Measurements from ENCODE around the gene UBL5. TPM values are rescaled to one million over a fixed set of nuclear protein-coding genes. Genes with fewer than 3 reads are reported as not detected.

UBL5 gene
- total RNA-seq, 1 experiment from 2014 or later = 345 TPM

GRCh38 chr19:9797871-9798270, 29.8 kb upstream of the UBL5 start:
- no peak for DNase-seq
- H3K4me3 ChIP-seq (ENCODE audit: low read depth, low read length) = no peak overlapping the region
- no peaks in the 10 kb centered on the region for H3K4me1 Mint-ChIP-seq (ENCODE audit: low read depth, unreplicated experiment)
- no peaks in the 10 kb centered on the region for H3K36me3 ChIP-seq (ENCODE audit: control insufficient read depth, insufficient read depth, low read length)
- intact Hi-C loops (cut with micrococcal nuclease; ENCODE audit: unreplicated experiment) = loop anchor here (5.0 kb wide), 1 partner anchor 591 kb away; no protein-coding TSS in a partner anchor
- H3K36me3 Mint-ChIP-seq (ENCODE audit: insufficient read depth, unreplicated experiment) = no peaks in the 10 kb centered on the region
- no peak overlapping the region for H3K4me3 Mint-ChIP-seq (ENCODE audit: unreplicated experiment)
- ChIA-PET CTCF (no interaction called here), POLR2A (no interaction called here)
- TF ChIP-seq CTCF (IDR thresholded peaks at IDR 0.05; ENCODE audit: insufficient read depth in 1 of 2, low read depth in 1 of 2, low read length in 1 of 2, severe bottlenecking in 1 of 2, unreplicated experiment in 1 of 2) = no peak
- no peaks in the 10 kb centered on the region for H3K9me3 ChIP-seq
- no peak overlapping the region for H3K27ac Mint-ChIP-seq (ENCODE audit: unreplicated experiment)
- H3K9me3 Mint-ChIP-seq (ENCODE audit: unreplicated experiment) = no peaks in the 10 kb centered on the region
- BruUV-seq (replicated peaks) = no TSS peak
- H3K4me1 ChIP-seq = no peaks in the 10 kb centered on the region
- H3K27me3 ChIP-seq (replicated peaks; ENCODE audit: control insufficient read depth, insufficient read depth, low read length) = no peaks in the 10 kb centered on the region
- no peaks in the 10 kb centered on the region for H3K27me3 Mint-ChIP-seq (ENCODE audit: insufficient read depth, unreplicated experiment)

GRCh38 chr19:9799162-9799561, 28.6 kb upstream of the UBL5 start:
- Mint-ChIP-seq H3K36me3 (ENCODE audit: insufficient read depth, unreplicated experiment) (no peaks in the 10 kb centered on the region), H3K9me3 (ENCODE audit: unreplicated experiment) (no peaks in the 10 kb centered on the region), H3K4me3 (ENCODE audit: unreplicated experiment) (no peak overlapping the region), H3K27ac (ENCODE audit: unreplicated experiment) (no peak overlapping the region), H3K4me1 (ENCODE audit: low read depth, unreplicated experiment) (no peaks in the 10 kb centered on the region), H3K27me3 (ENCODE audit: insufficient read depth, unreplicated experiment) (no peaks in the 10 kb centered on the region)
- BruUV-seq (replicated peaks) = no TSS peak
- Histone ChIP-seq H3K27me3 (replicated peaks; ENCODE audit: control insufficient read depth, insufficient read depth, low read length) (no peaks in the 10 kb centered on the region), H3K9me3 (no peaks in the 10 kb centered on the region), H3K4me3 (ENCODE audit: low read depth, low read length) (no peak overlapping the region), H3K4me1 (no peaks in the 10 kb centered on the region), H3K36me3 (ENCODE audit: control insufficient read depth, insufficient read depth, low read length) (no peaks in the 10 kb centered on the region)
- intact Hi-C loops (cut with micrococcal nuclease; ENCODE audit: unreplicated experiment) = loop anchor here (5.0 kb wide), 1 partner anchor 592 kb away; no protein-coding TSS in a partner anchor
- ChIA-PET POLR2A (interaction anchor here (0.6 kb wide), 1 partner anchor 31 kb away, joined by 5 read pairs; no protein-coding TSS in a partner anchor), CTCF (no interaction called here)
- no peak for TF ChIP-seq CTCF (IDR thresholded peaks at IDR 0.05; ENCODE audit: insufficient read depth in 1 of 2, low read depth in 1 of 2, low read length in 1 of 2, severe bottlenecking in 1 of 2, unreplicated experiment in 1 of 2)
- DNase-seq = no peak

GRCh38 chr19:9801976-9802375, 25.7 kb upstream of the UBL5 start:
- TF ChIP-seq CTCF (IDR thresholded peaks at IDR 0.05; ENCODE audit: insufficient read depth in 1 of 2, low read depth in 1 of 2, low read length in 1 of 2, severe bottlenecking in 1 of 2, unreplicated experiment in 1 of 2) = no peak
- H3K4me3 Mint-ChIP-seq (ENCODE audit: unreplicated experiment) = no peak overlapping the region
- no peaks in the 10 kb centered on the region for H3K9me3 Mint-ChIP-seq (ENCODE audit: unreplicated experiment)
- H3K4me1 Mint-ChIP-seq (ENCODE audit: low read depth, unreplicated experiment) = no peaks in the 10 kb centered on the region
- no peaks in the 10 kb centered on the region for H3K27me3 Mint-ChIP-seq (ENCODE audit: insufficient read depth, unreplicated experiment)
- H3K36me3 Mint-ChIP-seq (ENCODE audit: insufficient read depth, unreplicated experiment) = no peaks in the 10 kb centered on the region
- H3K27ac Mint-ChIP-seq (ENCODE audit: unreplicated experiment) = no peak overlapping the region
- ChIA-PET POLR2A (no interaction called here), CTCF (no interaction called here)
- Histone ChIP-seq H3K27me3 (replicated peaks; ENCODE audit: control insufficient read depth, insufficient read depth, low read length) (no peaks in the 10 kb centered on the region), H3K4me1 (no peaks in the 10 kb centered on the region), H3K4me3 (ENCODE audit: low read depth, low read length) (no peak overlapping the region), H3K9me3 (no peaks in the 10 kb centered on the region), H3K36me3 (ENCODE audit: control insufficient read depth, insufficient read depth, low read length) (no peaks in the 10 kb centered on the region)
- intact Hi-C loops (cut with micrococcal nuclease; ENCODE audit: unreplicated experiment) = no loop called here
- BruUV-seq (replicated peaks) = no TSS peak
- DNase-seq = no peak

Measured in Caco-2 (cell line).